Mesendoderm (in vitro differentiated cells): ENCODE measurements around the gene SNX11.

Source experiments
- DNase-seq: peaks from one replicate; pipeline ENCODE4 v3.0.0; 2013
- H2AK5ac ChIP-seq: 2 replicates; pipeline ENCODE4 v1.6.1; 2013; ENCODE audit warnings: low read length, inconsistent platforms
- H2BK120ac ChIP-seq: 2 replicates; pipeline ENCODE4 v1.6.1; 2013; ENCODE audit warnings: low read depth, mild to moderate bottlenecking, low read length, moderate library complexity, mixed read lengths
- H2BK15ac ChIP-seq: replicated peaks from 2 replicates; pipeline ENCODE4 v1.6.1; 2013; ENCODE audit warnings: low read depth, mild to moderate bottlenecking, moderate library complexity
- H2BK5ac ChIP-seq: 2 replicates; pipeline ENCODE4 v1.6.1; 2013; ENCODE audit warnings: low read length, inconsistent platforms
- H3K18ac ChIP-seq: 2 replicates; pipeline ENCODE4 v1.6.1; 2013; ENCODE audit warnings: mild to moderate bottlenecking, low read length, mixed read lengths
- H3K23ac ChIP-seq: one replicate; pipeline ENCODE4 v1.6.1; 2013; ENCODE audit warnings: low read length
- H3K27ac ChIP-seq: 2 replicates; pipeline ENCODE4 v1.5.1; 2013; ENCODE audit warnings: low read depth, mild to moderate bottlenecking, inconsistent platforms, low read length, moderate library complexity
- H3K27me3 ChIP-seq: 2 replicates; pipeline ENCODE4 v1.6.1; 2013; ENCODE audit warnings: low read length, control low read depth, mild to moderate bottlenecking, inconsistent platforms; ENCODE audit not compliant: insufficient read depth, poor library complexity
- H3K36me3 ChIP-seq: 2 replicates; pipeline ENCODE4 v1.6.1; 2013; ENCODE audit warnings: low read length, inconsistent platforms; ENCODE audit not compliant: control insufficient read depth, insufficient read depth
- H3K4ac ChIP-seq: one replicate; pipeline ENCODE4 v1.6.1; 2013; ENCODE audit warnings: low read depth, mild to moderate bottlenecking, low read length, moderate library complexity
- H3K4me1 ChIP-seq: 2 replicates; pipeline ENCODE4 v1.6.1; 2013; ENCODE audit warnings: low read depth, low read length, inconsistent platforms; ENCODE audit not compliant: control insufficient read depth
- H3K4me2 ChIP-seq: 2 replicates; pipeline ENCODE4 v1.6.1; 2013; ENCODE audit warnings: low read length
- H3K4me3 ChIP-seq: 2 replicates; pipeline ENCODE4 v1.5.1; 2013; ENCODE audit warnings: mild to moderate bottlenecking, low read length
- H3K56ac ChIP-seq: one replicate; pipeline ENCODE4 v1.6.1; 2013; ENCODE audit warnings: low read length
- H3K79me1 ChIP-seq: 2 replicates; pipeline ENCODE4 v1.6.1; 2013; ENCODE audit warnings: low read length, inconsistent platforms
- H3K79me2 ChIP-seq: 2 replicates; pipeline ENCODE4 v1.6.1; 2013; ENCODE audit warnings: mild to moderate bottlenecking, low read length; ENCODE audit not compliant: control insufficient read depth, insufficient read depth
- H3K9ac ChIP-seq: 2 replicates; pipeline ENCODE4 v1.6.1; 2013; ENCODE audit warnings: low read length, inconsistent platforms
- H4K5ac ChIP-seq: one replicate; pipeline ENCODE4 v1.6.1; 2013; ENCODE audit warnings: low read length
- H4K8ac ChIP-seq: one replicate; pipeline ENCODE4 v1.6.1; 2013; ENCODE audit warnings: low read depth, mild to moderate bottlenecking, control low read depth, low read length, moderate library complexity
- WGBS: extraction: QIAGEN DNeasy Blood & Tissue Kit; methylation state at CpG from one replicate; pipeline ENCODE4 v1.1.7; 2013; ENCODE audit warnings: low lambda C conversion rate, missing lambda C conversion rate; ENCODE audit not compliant: insufficient coverage; ENCODE audit errors: extremely low coverage; 5-methylcytosine and 5-hydroxymethylcytosine counted together

The SNX11 gene

GRCh38 chr17:48110761-48111160 lies 3.2 kb downstream of the SNX11 start:
- Histone ChIP-seq H3K27ac (no peak overlapping the region), H3K79me1 (peaks cover 11% of the 10 kb centered on the region), H3K27me3 (no peaks in the 10 kb centered on the region), H3K79me2 (peaks cover 13% of the 10 kb centered on the region), H2BK5ac (no peak overlapping the region), H3K4me3 (no peak overlapping the region), H2AK5ac (no peak overlapping the region), H3K23ac (no peak overlapping the region), H3K9ac (no peak overlapping the region), H3K4ac (no peak overlapping the region), H3K4me1 (no peaks in the 10 kb centered on the region), H3K56ac (no peak overlapping the region), H2BK15ac (no peak overlapping the region), H4K8ac (no peak overlapping the region), H4K5ac (no peak overlapping the region), H2BK120ac (no peak overlapping the region), H3K36me3 (no peaks in the 10 kb centered on the region), H3K4me2 (no peak overlapping the region), H3K18ac (no peak overlapping the region)
- no CpG with 5 or more reads among the region's 9 CpGs for WGBS
- no peak for DNase-seq

GRCh38 chr17:48111937-48112241 lies 4.3 kb downstream of the SNX11 start:
- WGBS: no CpG with 5 or more reads among the region's 2 CpGs
- no peak overlapping the region for H3K9ac ChIP-seq
- H2BK120ac ChIP-seq: no peak overlapping the region

GRCh38 chr17:48113201-48113676 lies 5.7 kb downstream of the SNX11 start:
- Histone ChIP-seq H3K23ac (no peak overlapping the region), H2BK15ac (no peak overlapping the region), H3K36me3 (no peaks in the 10 kb centered on the region), H2BK120ac (no peak overlapping the region), H3K18ac (no peak overlapping the region), H3K9ac (no peak overlapping the region), H3K79me2 (peaks cover 13% of the 10 kb centered on the region), H3K56ac (no peak overlapping the region), H2AK5ac (no peak overlapping the region), H3K4me1 (no peaks in the 10 kb centered on the region), H2BK5ac (no peak overlapping the region), H3K4me2 (no peak overlapping the region), H3K27me3 (no peaks in the 10 kb centered on the region), H3K4ac (no peak overlapping the region), H3K27ac (no peak overlapping the region), H4K8ac (no peak overlapping the region), H3K4me3 (no peak overlapping the region), H3K79me1 (peaks cover 11% of the 10 kb centered on the region), H4K5ac (no peak overlapping the region)
- no peak for DNase-seq
- WGBS: no CpG with 5 or more reads among the region's 5 CpGs

More at GRCh38 chr17:48111937-48112241, 4.3 kb downstream of the SNX11 start:
- Histone ChIP-seq H3K4me2 (no peak overlapping the region), H4K5ac (no peak overlapping the region), H3K36me3 (no peaks in the 10 kb centered on the region), H3K79me2 (peaks cover 13% of the 10 kb centered on the region), H3K27ac (no peak overlapping the region), H2AK5ac (no peak overlapping the region), H2BK5ac (no peak overlapping the region), H3K4ac (no peak overlapping the region), H3K23ac (no peak overlapping the region), H4K8ac (no peak overlapping the region), H3K27me3 (no peaks in the 10 kb centered on the region), H2BK15ac (no peak overlapping the region), H3K4me3 (no peak overlapping the region), H3K79me1 (peaks cover 11% of the 10 kb centered on the region), H3K18ac (no peak overlapping the region), H3K56ac (no peak overlapping the region), H3K4me1 (no peaks in the 10 kb centered on the region)
- DNase-seq: no peak

GRCh38 chr17:48121923-48122664 lies 14.5 kb downstream of the SNX11 start:
- peaks cover 3% of the 10 kb centered on the region for H3K36me3 ChIP-seq

GRCh38 chr17:48122665-48123045 lies 15.1 kb downstream of the SNX11 start:
- Histone ChIP-seq H3K9ac (no peak overlapping the region), H2BK15ac (no peak overlapping the region), H3K27me3 (no peaks in the 10 kb centered on the region), H3K18ac (no peak overlapping the region), H4K8ac (no peak overlapping the region), H3K4me1 (no peaks in the 10 kb centered on the region), H3K23ac (no peak overlapping the region), H4K5ac (no peak overlapping the region), H3K79me1 (no peaks in the 10 kb centered on the region), H3K36me3 (peaks cover 3% of the 10 kb centered on the region), H3K56ac (no peak overlapping the region), H3K4ac (no peak overlapping the region), H2AK5ac (no peak overlapping the region), H3K4me2 (no peak overlapping the region), H3K27ac (no peak overlapping the region), H3K79me2 (no peaks in the 10 kb centered on the region), H2BK120ac (no peak overlapping the region), H2BK5ac (no peak overlapping the region), H3K4me3 (no peak overlapping the region)
- no peak for DNase-seq
- WGBS: no CpG with 5 or more reads among the region's 3 CpGs

More at GRCh38 chr17:48121923-48122664, 14.5 kb downstream of the SNX11 start:
- Histone ChIP-seq H3K4me1 (no peaks in the 10 kb centered on the region), H3K56ac (no peak overlapping the region), H2BK15ac (no peak overlapping the region), H2BK5ac (no peak overlapping the region), H3K27ac (no peak overlapping the region), H3K9ac (no peak overlapping the region), H3K4me3 (no peak overlapping the region), H3K79me2 (no peaks in the 10 kb centered on the region), H2AK5ac (no peak overlapping the region), H3K18ac (no peak overlapping the region), H3K79me1 (no peaks in the 10 kb centered on the region), H3K4ac (no peak overlapping the region), H3K4me2 (no peak overlapping the region), H4K8ac (no peak overlapping the region), H3K23ac (no peak overlapping the region), H2BK120ac (no peak overlapping the region), H4K5ac (no peak overlapping the region), H3K27me3 (no peaks in the 10 kb centered on the region)
- WGBS: no CpG with 5 or more reads among the region's 9 CpGs
- no peak for DNase-seq

GRCh38 chr17:48123111-48123510 lies 15.5 kb downstream of the SNX11 start:
- Histone ChIP-seq H2AK5ac (no peak overlapping the region), H3K56ac (no peak overlapping the region), H3K18ac (no peak overlapping the region), H3K27ac (no peak overlapping the region), H3K4me2 (no peak overlapping the region), H3K4me1 (no peaks in the 10 kb centered on the region), H2BK5ac (no peak overlapping the region), H2BK15ac (no peak overlapping the region), H4K8ac (no peak overlapping the region), H3K27me3 (no peaks in the 10 kb centered on the region), H3K9ac (no peak overlapping the region), H2BK120ac (no peak overlapping the region), H3K79me2 (no peaks in the 10 kb centered on the region), H3K4ac (no peak overlapping the region), H3K4me3 (no peak overlapping the region), H3K23ac (no peak overlapping the region), H3K79me1 (no peaks in the 10 kb centered on the region), H3K36me3 (peaks cover 3% of the 10 kb centered on the region), H4K5ac (no peak overlapping the region)
- DNase-seq: peak; percentile 37
- no CpG with 5 or more reads among the region's 6 CpGs for WGBS
